Erythroblast (primary cell): ENCODE measurements around the gene HECTD2.
"Not testable (repeated sequence)": the region's sequence is repeated elsewhere in the genome, so short reads cannot be mapped to it uniquely, and the experiment has no call there.

Source experiments
- DNase-seq, 2 experiments: peaks; one replicate each; lab custom pipeline; 2025; lab: John Stamatoyannopoulos, UW
- GATA1 ChIP-seq: IDR thresholded peaks from 2 replicates; pipeline ENCODE4 v1.6.1; 2011; ENCODE audit warnings: low read depth, mild to moderate bottlenecking, control low read depth, low read length, moderate library complexity
- POLR2A ChIP-seq: IDR thresholded peaks from 2 replicates; pipeline ENCODE4 v1.6.1; 2011; ENCODE audit warnings: mild to moderate bottlenecking, low read length

Gene HECTD2

DNA sequence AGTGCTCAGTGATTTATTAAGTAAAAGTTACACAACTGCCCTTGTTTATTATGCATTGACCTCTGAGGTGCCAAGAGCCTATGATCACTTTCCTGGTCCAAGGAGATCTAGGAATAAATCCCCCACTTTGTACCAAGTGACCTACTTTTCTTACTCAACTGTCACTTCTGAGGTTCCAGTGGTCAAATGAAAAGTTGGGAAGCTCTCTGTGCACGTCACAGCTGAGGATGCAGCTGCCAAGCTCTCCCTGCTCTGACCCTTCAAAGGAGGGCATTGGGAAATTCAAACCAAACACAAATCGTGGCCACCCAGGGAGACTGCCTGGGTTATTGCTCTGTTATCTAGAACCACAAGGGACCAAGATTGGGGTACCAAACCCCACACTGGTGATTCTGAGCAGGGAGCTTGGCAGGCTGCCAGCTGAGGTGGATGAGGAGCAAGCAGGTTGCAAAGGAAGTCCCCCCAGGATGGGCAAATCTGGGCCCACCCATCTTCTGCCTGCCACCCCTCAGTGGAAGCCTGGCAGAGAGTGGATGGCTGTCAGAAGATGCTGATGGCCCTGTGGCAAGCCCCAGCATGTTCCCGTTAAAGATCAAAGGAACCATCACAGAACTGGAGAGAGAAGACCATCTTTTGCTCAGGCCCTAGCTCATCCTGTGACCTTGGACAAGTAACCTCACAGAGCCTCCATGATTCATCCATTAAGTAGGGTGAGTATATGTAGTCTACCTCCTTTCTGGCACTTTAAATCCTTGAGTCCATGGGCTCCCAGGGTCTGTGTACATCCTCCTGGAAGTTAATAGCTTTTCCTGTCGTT, 116.0 kb downstream of the HECTD2 start:
- no peak for DNase-seq
- TF ChIP-seq POLR2A (no peak), GATA1 (no peak)

GRCh38 chr10:91528080-91528479, 117.9 kb downstream of the HECTD2 start:
- TF ChIP-seq POLR2A, result no peak
- DNase-seq, result no peak

GRCh38 chr10:91528768-91529167, 118.6 kb downstream of the HECTD2 start:
- DNase-seq, result no peak
- TF ChIP-seq GATA1 (no peak), POLR2A (no peak)

DNA sequence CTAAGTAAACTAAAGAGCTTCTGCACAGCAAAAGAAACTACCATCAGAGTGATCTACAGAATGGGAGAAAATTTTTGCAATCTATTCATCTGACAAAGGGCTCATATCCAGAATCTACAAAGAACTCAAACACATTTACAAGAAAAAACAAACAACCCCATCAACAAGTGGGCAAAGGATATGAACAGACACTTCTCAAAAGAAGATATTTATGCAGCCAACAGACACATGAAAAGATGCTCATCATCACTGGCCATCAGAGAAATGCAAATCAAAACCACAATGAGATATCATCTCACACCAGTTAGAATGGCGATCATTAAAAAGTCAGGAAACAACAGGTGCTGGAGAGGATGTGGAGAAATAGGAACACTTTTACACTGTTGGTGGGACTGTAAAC, 124.6 kb downstream of the HECTD2 start:
- not testable (repeated sequence) for DNase-seq

DNA sequence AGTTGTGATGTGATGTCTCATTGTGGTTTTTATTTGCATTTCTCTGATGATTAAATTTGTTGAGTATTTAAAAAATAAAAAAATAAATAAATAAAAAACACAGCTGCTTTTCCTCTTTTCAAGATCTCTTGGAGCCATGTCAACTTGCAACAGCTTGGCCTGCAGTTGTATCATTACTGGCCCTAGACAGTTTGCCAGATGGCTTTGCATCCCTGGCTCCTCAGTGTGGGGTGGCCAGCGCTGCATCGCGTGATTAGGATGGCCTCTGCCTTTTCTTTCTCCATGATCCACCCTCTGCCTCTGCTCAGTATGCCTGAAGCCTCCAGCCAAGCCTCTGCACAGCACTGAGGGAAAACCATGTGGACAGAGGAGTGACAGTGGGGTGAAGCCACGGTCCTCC, 126.0 kb downstream of the HECTD2 start:
- no peak for DNase-seq
- TF ChIP-seq GATA1 (no peak), POLR2A (no peak)

DNA sequence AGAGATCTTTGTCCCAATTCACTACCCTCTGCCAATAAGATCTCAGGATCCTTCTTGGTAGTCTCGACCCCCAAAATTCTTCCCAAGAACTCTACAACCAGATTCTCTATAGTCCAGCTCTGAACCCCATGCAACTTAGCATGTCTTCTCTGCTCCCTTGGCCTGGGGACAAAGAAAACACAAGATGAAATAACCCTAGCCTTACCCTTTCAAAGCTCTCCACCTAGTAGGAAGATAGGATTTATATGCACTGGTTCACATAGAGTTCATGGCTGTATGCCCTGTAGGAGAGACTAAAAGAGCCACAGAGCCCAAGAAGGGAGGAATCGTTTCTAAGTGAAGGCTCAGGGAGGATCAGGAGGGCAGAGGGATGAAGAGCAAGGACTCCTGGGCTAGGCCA, 126.6 kb downstream of the HECTD2 start:
- no peak for TF ChIP-seq GATA1
- no peak for DNase-seq

- no peak for DNase-seq
These were observed 127.7 kb downstream of the HECTD2 start for GRCh38 chr10:91537614-91538383.

GRCh38 chr10:91539930-91540329, 129.8 kb downstream of the HECTD2 start:
- DNase-seq, result no peak
- no peak for TF ChIP-seq GATA1
- TF ChIP-seq POLR2A, result no peak

More at GRCh38 chr10:91537614-91538383, 127.7 kb downstream of the HECTD2 start:
- TF ChIP-seq GATA1 (no peak), POLR2A (no peak)

GRCh38 chr10:91540733-91541132, 130.6 kb downstream of the HECTD2 start:
- TF ChIP-seq POLR2A (no peak), GATA1 (no peak)
- no peak for DNase-seq

GRCh38 chr10:91541481-91541880, 131.3 kb downstream of the HECTD2 start:
- no peak for TF ChIP-seq GATA1
- TF ChIP-seq POLR2A, result no peak
- DNase-seq, result no peak

- TF ChIP-seq GATA1, result no peak
- TF ChIP-seq POLR2A, result no peak
- DNase-seq, result no peak
These were observed 135.2 kb downstream of the HECTD2 start for GRCh38 chr10:91545384-91545783.

DNA sequence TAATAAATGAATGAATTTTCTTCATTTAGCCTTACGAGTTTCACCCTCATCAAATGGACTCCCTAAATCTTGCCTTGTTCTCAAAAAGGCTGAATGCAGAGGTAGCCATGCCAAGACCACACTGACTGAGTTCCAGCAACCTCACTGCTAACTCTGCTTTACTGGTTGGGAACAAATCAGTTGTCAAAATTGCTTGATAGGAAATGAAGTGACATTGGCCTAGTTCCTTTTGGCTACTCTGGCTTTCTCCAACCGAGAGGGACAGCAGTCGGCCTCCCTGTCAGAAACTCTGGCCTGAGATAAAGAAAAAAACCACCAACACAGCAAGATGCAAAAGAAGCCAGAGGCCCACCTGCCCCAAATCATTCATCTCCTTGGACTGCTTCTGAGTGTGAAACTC, 135.7 kb downstream of the HECTD2 start:
- TF ChIP-seq POLR2A (no peak), GATA1 (no peak)
- DNase-seq, result no peak

GRCh38 chr10:91549262-91549661, 139.1 kb downstream of the HECTD2 start:
- TF ChIP-seq POLR2A, result no peak
- TF ChIP-seq GATA1, result no peak
- DNase-seq, result no peak

DNA sequence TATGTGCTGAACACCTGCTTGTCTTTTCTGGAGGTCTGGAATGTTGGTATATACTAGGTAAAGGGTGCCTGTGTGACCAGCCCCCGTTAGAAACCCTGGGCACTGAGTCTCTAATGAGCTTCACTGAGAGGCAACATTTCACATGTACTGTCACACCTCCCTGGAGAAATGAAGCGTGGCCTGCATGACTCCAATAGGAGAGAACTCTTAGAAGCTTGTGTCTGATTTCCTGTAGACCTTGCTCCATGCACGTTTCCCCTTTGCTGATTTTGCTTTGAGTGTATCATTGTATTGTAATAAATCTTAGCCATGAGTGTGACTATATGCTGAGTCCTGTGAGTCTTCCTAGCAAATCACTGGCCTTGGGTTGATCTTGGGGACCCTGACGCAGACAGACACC, 139.9 kb downstream of the HECTD2 start:
- TF ChIP-seq GATA1, result no peak
- no peak for TF ChIP-seq POLR2A
- no peak for DNase-seq
